ENCODE results near the gene KCNJ10. TPM values are rescaled to one million over a fixed set of nuclear protein-coding genes. Genes with fewer than 3 reads are reported as not detected.

Gene KCNJ10
- total RNA-seq, 1 experiment from 2014 or later: 0.08 TPM

- POLR2A ChIA-PET: no interaction called here
- BruUV-seq (replicated peaks): no TSS peak
- in situ Hi-C loops (cut with HindIII; ENCODE audit: low pct_unique_long_range_greater_than_20kb, low sequenced_read_pairs): no loop called here
Measured at GRCh38 chr1:160045653-160046052, 24.3 kb downstream of the KCNJ10 start.

DNA sequence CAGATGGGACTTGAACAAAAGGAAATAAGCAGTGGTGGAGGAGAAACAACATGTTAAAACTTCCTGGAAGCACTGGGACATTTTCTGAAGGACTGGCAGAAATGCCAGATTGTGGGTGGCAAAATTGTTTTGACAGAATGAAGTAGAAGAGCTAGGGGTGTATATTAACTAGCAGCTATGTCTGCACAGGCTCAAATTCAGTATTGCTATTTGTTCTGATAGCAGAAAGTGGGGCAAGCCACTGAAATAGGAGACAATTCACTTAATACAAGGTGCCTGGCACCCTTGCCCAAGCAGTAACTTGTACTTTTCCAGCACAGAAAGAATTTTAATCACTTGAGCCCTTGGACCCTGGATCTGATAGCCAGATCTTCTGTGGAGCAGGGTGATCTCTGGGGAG is 26.4 kb downstream of the KCNJ10 start:
- ATAC-seq (no peak), DNase-seq (ENCODE audit: low read depth, low spot score) (no peak)
- Histone ChIP-seq H3K4me3 (ENCODE audit: low read depth in 2 of 2, low read length in 2 of 2) (no peak overlapping the region), H3K27me3 (ENCODE audit: control insufficient read depth, insufficient read depth, low read length) (peaks cover 9% of the 10 kb centered on the region), H3K9me3 (ENCODE audit: control insufficient read depth, insufficient read depth, low read depth, low read length) (no peaks in the 10 kb centered on the region), H3K27ac (ENCODE audit: low read length) (no peak overlapping the region), H3K36me3 (ENCODE audit: control insufficient read depth, insufficient read depth, low read length) (no peaks in the 10 kb centered on the region), H3K4me1 (ENCODE audit: control insufficient read depth, insufficient read depth, low read length) (no peaks in the 10 kb centered on the region)
- intact Hi-C loops (cut with micrococcal nuclease; ENCODE audit: unreplicated experiment) (no loop called here), in situ Hi-C loops (cut with HindIII; ENCODE audit: low pct_unique_long_range_greater_than_20kb, low sequenced_read_pairs) (no loop called here)
- BruUV-seq (replicated peaks): no TSS peak
- ChIA-PET POLR2A (no interaction called here), CTCF (interaction anchor here (0.6 to 0.7 kb wide), 2 partner anchors 34 to 38 kb away, joined by 3 to 4 read pairs; no protein-coding TSS in a partner anchor)
- no peak for TF ChIP-seq TCF7L2 (IDR thresholded peaks at IDR 0.05; ENCODE audit: low read depth, low read length)
- TF ChIP-seq REST (IDR thresholded peaks at IDR 0.05; ENCODE audit: insufficient read depth in 1 of 2, low read depth in 2 of 2, low read length in 1 of 2): no peak
- TF ChIP-seq, protein P1, sequence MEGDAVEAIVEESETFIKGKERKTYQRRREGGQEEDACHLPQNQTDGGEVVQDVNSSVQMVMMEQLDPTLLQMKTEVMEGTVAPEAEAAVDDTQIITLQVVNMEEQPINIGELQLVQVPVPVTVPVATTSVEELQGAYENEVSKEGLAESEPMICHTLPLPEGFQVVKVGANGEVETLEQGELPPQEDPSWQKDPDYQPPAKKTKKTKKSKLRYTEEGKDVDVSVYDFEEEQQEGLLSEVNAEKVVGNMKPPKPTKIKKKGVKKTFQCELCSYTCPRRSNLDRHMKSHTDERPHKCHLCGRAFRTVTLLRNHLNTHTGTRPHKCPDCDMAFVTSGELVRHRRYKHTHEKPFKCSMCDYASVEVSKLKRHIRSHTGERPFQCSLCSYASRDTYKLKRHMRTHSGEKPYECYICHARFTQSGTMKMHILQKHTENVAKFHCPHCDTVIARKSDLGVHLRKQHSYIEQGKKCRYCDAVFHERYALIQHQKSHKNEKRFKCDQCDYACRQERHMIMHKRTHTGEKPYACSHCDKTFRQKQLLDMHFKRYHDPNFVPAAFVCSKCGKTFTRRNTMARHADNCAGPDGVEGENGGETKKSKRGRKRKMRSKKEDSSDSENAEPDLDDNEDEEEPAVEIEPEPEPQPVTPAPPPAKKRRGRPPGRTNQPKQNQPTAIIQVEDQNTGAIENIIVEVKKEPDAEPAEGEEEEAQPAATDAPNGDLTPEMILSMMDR (IDR thresholded peaks at IDR 0.05): no peak
- TF ChIP-seq SIN3A (IDR thresholded peaks at IDR 0.05; ENCODE audit: borderline replicate concordance, insufficient read depth, low read depth, low read length): no peak
- no peak for TF ChIP-seq POLR2AphosphoS5 (IDR thresholded peaks at IDR 0.05; ENCODE audit: low read depth, low read length)

More at GRCh38 chr1:160045653-160046052, 24.3 kb downstream of the KCNJ10 start:
- Histone ChIP-seq H3K27ac (ENCODE audit: low read length) (no peak overlapping the region), H3K36me3 (ENCODE audit: control insufficient read depth, insufficient read depth, low read length) (no peaks in the 10 kb centered on the region), H3K4me3 (ENCODE audit: low read depth in 2 of 2, low read length in 2 of 2) (no peak overlapping the region), H3K9me3 (ENCODE audit: control insufficient read depth, insufficient read depth, low read depth, low read length) (no peaks in the 10 kb centered on the region), H3K4me1 (ENCODE audit: control insufficient read depth, insufficient read depth, low read length) (no peaks in the 10 kb centered on the region), H3K27me3 (ENCODE audit: control insufficient read depth, insufficient read depth, low read length) (peaks cover 9% of the 10 kb centered on the region)
- DNase-seq (ENCODE audit: low read depth, low spot score): no peak
- CTCF ChIA-PET: interaction anchor here (1.1 to 2.2 kb wide), 3 partner anchors 33 to 40 kb away, joined by 4 to 13 read pairs (median 11); no protein-coding TSS in a partner anchor
- no peak for TF ChIP-seq REST (IDR thresholded peaks at IDR 0.05; ENCODE audit: insufficient read depth in 1 of 2, low read depth in 2 of 2, low read length in 1 of 2)
- TF ChIP-seq POLR2AphosphoS5 (IDR thresholded peaks at IDR 0.05; ENCODE audit: low read depth, low read length): no peak
- no peak for TF ChIP-seq SIN3A (IDR thresholded peaks at IDR 0.05; ENCODE audit: borderline replicate concordance, insufficient read depth, low read depth, low read length)
- TF ChIP-seq TCF7L2 (IDR thresholded peaks at IDR 0.05; ENCODE audit: low read depth, low read length): no peak
- TF ChIP-seq, protein P1 (IDR thresholded peaks at IDR 0.05): no peak
- intact Hi-C loops (cut with micrococcal nuclease; ENCODE audit: unreplicated experiment): loop anchor here (2.0 kb wide), 1 partner anchor 39 kb away; no protein-coding TSS in a partner anchor
- no peak for ATAC-seq
